Peyer's patch (tissue), 4 donors: ENCODE measurements around the gene SMO. TPM values are rescaled to one million over a fixed set of nuclear protein-coding genes. Genes with fewer than 3 reads are reported as not detected.
A peak's percentile ranks its signal among the peaks of the same experiment; 100 is the strongest.

ENCODE experiments used
- DNase-seq, 3 donors: peaks; one replicate each; pipeline ENCODE4 v3.0.0-alpha.2; 2017 to 2019
- H3K27ac ChIP-seq, 4 donors: fragments of 200-600 bp; sonication (generic); one replicate each; pipeline ENCODE4 v1.5.1; 2016 to 2019
- H3K27me3 ChIP-seq, 2 donors: fragments of 200-600 bp; sonication (generic); one replicate each; pipeline ENCODE4 v1.5.1; 2019
- H3K36me3 ChIP-seq, 3 donors: fragments of 200-600 bp; sonication (generic); one replicate each; pipeline ENCODE4 v1.5.1; 2016 to 2019
- H3K4me1 ChIP-seq, 4 donors: fragments of 200-600 bp; sonication (generic); one replicate each; pipeline ENCODE4 v1.5.1; 2016 to 2019
- H3K4me3 ChIP-seq, 4 donors: fragments of 200-600 bp; sonication (generic); 1 replicate in 3 of 4; 2 replicates in 1 of 4; pipeline ENCODE4 v1.5.1; 2016 to 2019; ENCODE audit warnings: mild to moderate bottlenecking in 1 of 4
- H3K9me3 ChIP-seq, 4 donors: fragments of 200-600 bp; sonication (generic); one replicate each; pipeline ENCODE4 v1.5.1; 2016 to 2019; ENCODE audit warnings: mild to moderate bottlenecking in 1 of 4
- CTCF ChIP-seq, 6 experiments: fragments of 450-650 bp in 4 of 6; fragments of 200-600 bp in 2 of 6; sonication (generic) in 1 of 6; IDR thresholded peaks; one replicate each; pipeline ENCODE4 v1.5.1; 2017 to 2019; ENCODE audit warnings: antibody characterized with exemption in 6 of 6, mild to moderate bottlenecking in 3 of 6, moderate library complexity in 1 of 6
- POLR2A ChIP-seq, 2 donors: fragments of 450-650 bp; IDR thresholded peaks; one replicate each; pipeline ENCODE4 v1.5.1; 2017; ENCODE audit warnings: antibody characterized with exemption in 2 of 2, mild to moderate bottlenecking in 2 of 2, moderate library complexity in 2 of 2
- total RNA-seq, 4 donors: library from RNA; depleted of rRNA; stranded (reverse); fragments of >200 nt; gene quantifications; one replicate each; pipeline ENCODE4 v1.1.0, GENCODE V29; 2016

The SMO gene
- total RNA-seq, 4 donors from 2014 or later, result 0.70 to 14.9 (median 2.2) TPM

GRCh38 chr7:129209067-129209926, 20.9 kb downstream of the SMO start:
- no peak overlapping the region for H3K27ac ChIP-seq
- no peak overlapping the region for H3K4me3 ChIP-seq
- TF ChIP-seq POLR2A (IDR thresholded peaks at IDR 0.05), result no peak
- no peak for TF ChIP-seq CTCF (IDR thresholded peaks at IDR 0.05)
- DNase-seq, result no peak
- no peaks in the 10 kb centered on the region for H3K36me3 ChIP-seq
- no peaks in the 10 kb centered on the region for H3K27me3 ChIP-seq
- H3K4me1 ChIP-seq, result no peaks in the 10 kb centered on the region
- no peaks in the 10 kb centered on the region for H3K9me3 ChIP-seq

GRCh38 chr7:129210256-129210988, 22.0 kb downstream of the SMO start:
- Histone ChIP-seq H3K27me3 (no peaks in the 10 kb centered on the region), H3K27ac (no peak overlapping the region), H3K4me3 (no peak overlapping the region), H3K9me3 (no peaks in the 10 kb centered on the region), H3K36me3 (no peaks in the 10 kb centered on the region), H3K4me1 (no peaks in the 10 kb centered on the region)
- peak; percentile 67 to 85 (median 73) for TF ChIP-seq CTCF (IDR thresholded peaks at IDR 0.05)
- no peak for TF ChIP-seq POLR2A (IDR thresholded peaks at IDR 0.05)
- peak; percentile 78 to 88 (median 82) for DNase-seq

- Histone ChIP-seq H3K36me3 (no peaks in the 10 kb centered on the region), H3K9me3 (no peaks in the 10 kb centered on the region), H3K27ac (no peak overlapping the region), H3K27me3 (no peaks in the 10 kb centered on the region), H3K4me3 (no peak overlapping the region), H3K4me1 (no peaks in the 10 kb centered on the region)
- peak in 1 of 3 donors; percentile 30 for DNase-seq
- TF ChIP-seq CTCF (IDR thresholded peaks at IDR 0.05) (no peak), POLR2A (IDR thresholded peaks at IDR 0.05) (no peak)
Measured at GRCh38 chr7:129210989-129211312, 22.5 kb downstream of the SMO start.

- H3K4me1 ChIP-seq, result no peaks in the 10 kb centered on the region
- TF ChIP-seq CTCF (IDR thresholded peaks at IDR 0.05) (no peak), POLR2A (IDR thresholded peaks at IDR 0.05) (no peak)
- no peaks in the 10 kb centered on the region for H3K27me3 ChIP-seq
- H3K36me3 ChIP-seq, result no peaks in the 10 kb centered on the region
- no peak for DNase-seq
- H3K4me3 ChIP-seq, result no peak overlapping the region
- H3K27ac ChIP-seq, result no peak overlapping the region
- no peaks in the 10 kb centered on the region for H3K9me3 ChIP-seq
Measured at GRCh38 chr7:129212126-129212525, 23.7 kb downstream of the SMO start.

GRCh38 chr7:129212596-129212995, 24.2 kb downstream of the SMO start:
- Histone ChIP-seq H3K4me3 (no peak overlapping the region), H3K4me1 (no peaks in the 10 kb centered on the region), H3K27ac (no peak overlapping the region), H3K27me3 (no peaks in the 10 kb centered on the region), H3K36me3 (no peaks in the 10 kb centered on the region), H3K9me3 (no peaks in the 10 kb centered on the region)
- peak in 1 of 3 donors; percentile 13 for DNase-seq
- TF ChIP-seq POLR2A (IDR thresholded peaks at IDR 0.05) (no peak), CTCF (IDR thresholded peaks at IDR 0.05) (no peak)
